Body of pancreas (tissue), 4 donors: ENCODE results near the gene KLHL7.

Source experiments
- CTCF ChIP-seq, 7 experiments: fragments of 450-650 bp in 4 of 7; fragments of 200-600 bp in 3 of 7; sonication (generic) in 3 of 7; IDR thresholded peaks; one replicate each; pipeline ENCODE4 v1.5.1; 2016 to 2019; ENCODE audit warnings: antibody characterized with exemption in 7 of 7
- POLR2A ChIP-seq, 3 donors: fragments of 450-650 bp; IDR thresholded peaks; one replicate each; pipeline ENCODE4 v1.6.1; 2016; ENCODE audit warnings: antibody characterized with exemption in 3 of 3, mild to moderate bottlenecking in 2 of 3

- TF ChIP-seq CTCF (IDR thresholded peaks at IDR 0.05) = no peak
- no peak for TF ChIP-seq POLR2A (IDR thresholded peaks at IDR 0.05)
These were observed 109.4 kb downstream of the KLHL7 start for GRCh38 chr7:23214938-23215337.
